H1 (cell line): Measurements from ENCODE around the gene KRT3.

ENCODE experiments used
- ATF3 ChIP-seq: IDR thresholded peaks from 2 replicates; pipeline ENCODE4 v1.6.1; 2011; ENCODE audit warnings: low read depth, mild to moderate bottlenecking, low read length; ENCODE audit not compliant: insufficient read depth
- CTCF ChIP-seq, 3 experiments: IDR thresholded peaks; 1 replicate in 2 of 3; 2 replicates in 1 of 3; pipeline versions ENCODE4 v1.5.1 to v1.6.1; 2011; ENCODE audit warnings: low read length in 3 of 3, mild to moderate bottlenecking in 3 of 3, inconsistent platforms in 2 of 3, low read depth in 1 of 3, moderate library complexity in 1 of 3; ENCODE audit not compliant: insufficient read depth in 1 of 3; ENCODE audit errors: control extremely low read depth in 1 of 3
- EZH2 ChIP-seq: fragments of 200-600 bp; sonication (generic); IDR thresholded peaks from 2 replicates; pipeline ENCODE4 v1.7.1; 2012; ENCODE audit warnings: low read depth, mild to moderate bottlenecking, moderate library complexity, low read length, inconsistent platforms; ENCODE audit not compliant: severe bottlenecking
- RBBP5 ChIP-seq: IDR thresholded peaks from 2 replicates; pipeline ENCODE4 v1.7.1; 2012; ENCODE audit warnings: low read depth, mild to moderate bottlenecking, inconsistent platforms, low read length, moderate library complexity, borderline replicate concordance
- TBP ChIP-seq: IDR thresholded peaks from 2 replicates; pipeline ENCODE4 v1.6.1; 2011; ENCODE audit warnings: low read depth, low read length, improper control_type of control experiment

GRCh38 chr12:52756281-52756960 is 39.5 kb downstream of the KRT3 start:
- TF ChIP-seq EZH2 (no peak), TBP (no peak), ATF3 (no peak), RBBP5 (no peak), CTCF (IDR thresholded peaks at IDR 0.05; ENCODE audit: control extremely low read depth in 1 of 3, insufficient read depth in 1 of 3, low read depth in 1 of 3, low read length in 3 of 3) (no peak)
